Measurements from ENCODE around the gene ASCL2. TPM values are rescaled to one million over a fixed set of nuclear protein-coding genes. Genes with fewer than 3 reads are reported as not detected.

The ASCL2 gene
- total RNA-seq, 1 experiment from 2014 or later: 0.35 TPM

- H3K4me1 ChIP-seq (ENCODE audit: insufficient read depth, low read length): no peaks in the 10 kb centered on the region; the same call in 1 of the 2 replicates
- H3K9me3 ChIP-seq (ENCODE audit: control insufficient read depth, low read depth, low read length): no peaks in the 10 kb centered on the region
- DNase-seq: no peak
- no peak overlapping the region for H2BK15ac ChIP-seq (ENCODE audit: low read depth, low read length)
- H3K79me1 ChIP-seq (ENCODE audit: insufficient read depth, low read depth, low read length, poor library complexity, severe bottlenecking): no peaks in the 10 kb centered on the region
- WGBS (ENCODE audit: extremely low coverage, insufficient read length, low lambda C conversion rate): no CpG with 5 or more reads among the region's 23 CpGs
- H3K9me3 Mint-ChIP-seq: no peaks in the 10 kb centered on the region; a peak in 1 of 5 replicates
- no peak for TF ChIP-seq CTCF (conservative IDR thresholded peaks at IDR 0.05)
- no peak overlapping the region for H2BK5ac ChIP-seq (ENCODE audit: insufficient read length, low read length)
- no peak overlapping the region for H3K27ac ChIP-seq (ENCODE audit: insufficient read length, low read depth, low read length)
- no peak overlapping the region for H3K27ac Mint-ChIP-seq
- no peak overlapping the region for H2BK120ac ChIP-seq (ENCODE audit: low read depth, low read length, poor library complexity, severe bottlenecking)
- H3K4me3 Mint-ChIP-seq: peak overlapping the region in 1 of 2 experiments; percentile 45; a peak in 1 of 5 replicates
- H2AK5ac ChIP-seq (ENCODE audit: insufficient read length, low read length): no peak overlapping the region
- H3K14ac ChIP-seq (ENCODE audit: insufficient read depth, low read length): no peak overlapping the region
- H2BK12ac ChIP-seq (ENCODE audit: insufficient read length, low read depth, low read length): no peak overlapping the region
- H3K36me3 Mint-ChIP-seq (ENCODE audit: insufficient read depth in 1 of 3, low read depth in 3 of 3): no peaks in the 10 kb centered on the region
- H4K20me1 ChIP-seq (ENCODE audit: control insufficient read depth, insufficient read depth, insufficient read length): no peaks in the 10 kb centered on the region
- H3K27me3 Mint-ChIP-seq (ENCODE audit: low read depth): peaks cover 6% of the 10 kb centered on the region; the same call in 1 of the 2 replicates
- H4K5ac ChIP-seq (ENCODE audit: insufficient read length, low read depth, low read length): no peak overlapping the region
- no peaks in the 10 kb centered on the region for H3K27me3 ChIP-seq (ENCODE audit: insufficient read depth, low read length)
- no peak overlapping the region for H2BK20ac ChIP-seq (ENCODE audit: low read depth, low read length, poor library complexity, severe bottlenecking)
- H2AFZ ChIP-seq (ENCODE audit: low read length): no peak overlapping the region
- no peak overlapping the region for H3K23ac ChIP-seq (ENCODE audit: insufficient read length, low read depth, low read length)
- peaks cover 0 to 7% of the 10 kb centered on the region in 2 experiments; a peak in 1 of 4 replicates for H3K4me1 Mint-ChIP-seq
- no peak overlapping the region for H4K8ac ChIP-seq (replicated peaks; ENCODE audit: insufficient read length, low read depth, low read length)
- no peaks in the 10 kb centered on the region for H3K23me2 ChIP-seq (ENCODE audit: insufficient read length, low read depth, low read length, poor library complexity, severe bottlenecking)
- H3K4ac ChIP-seq (ENCODE audit: low read depth, low read length): no peak overlapping the region
- no peaks in the 10 kb centered on the region for H3K79me2 ChIP-seq (ENCODE audit: insufficient read depth, low read length)
- H3K4me2 ChIP-seq (ENCODE audit: insufficient read depth, insufficient read length, low read length): no peak overlapping the region
- H3K9ac ChIP-seq (ENCODE audit: extremely low read depth, insufficient read length, low read length): no peak overlapping the region
- no peak overlapping the region for H3T11ph ChIP-seq (ENCODE audit: low read length)
- no peak overlapping the region for H3K18ac ChIP-seq (ENCODE audit: insufficient read length, low read depth, low read length)
- no peak overlapping the region for H3K56ac ChIP-seq (ENCODE audit: insufficient read length, low read depth, low read length)
- no peak overlapping the region for H4K91ac ChIP-seq (ENCODE audit: insufficient read length, low read depth, low read length)
Observed at GRCh38 chr11:2307501-2308331, 37.3 kb upstream of the ASCL2 start.

All from H9 (cell line).